HG03045 (cell line): ENCODE results near the gene ABCA7.
A peak's percentile ranks its signal among the peaks of the same experiment; 100 is the strongest.

Experiments
- ATAC-seq: cut with Tn5 transposase; IDR thresholded peaks from one replicate; pipeline ENCODE4 v1.9.1; 2021; ENCODE audit warnings: mild to moderate bottlenecking, moderate library complexity; ENCODE audit not compliant: unreplicated experiment

ABCA7 gene

GRCh38 chr19:1068009-1069001 is 28.4 kb downstream of the ABCA7 start:
- ATAC-seq: no peak

GRCh38 chr19:1069009-1069779 is 29.3 kb downstream of the ABCA7 start:
- no peak for ATAC-seq

DNA sequence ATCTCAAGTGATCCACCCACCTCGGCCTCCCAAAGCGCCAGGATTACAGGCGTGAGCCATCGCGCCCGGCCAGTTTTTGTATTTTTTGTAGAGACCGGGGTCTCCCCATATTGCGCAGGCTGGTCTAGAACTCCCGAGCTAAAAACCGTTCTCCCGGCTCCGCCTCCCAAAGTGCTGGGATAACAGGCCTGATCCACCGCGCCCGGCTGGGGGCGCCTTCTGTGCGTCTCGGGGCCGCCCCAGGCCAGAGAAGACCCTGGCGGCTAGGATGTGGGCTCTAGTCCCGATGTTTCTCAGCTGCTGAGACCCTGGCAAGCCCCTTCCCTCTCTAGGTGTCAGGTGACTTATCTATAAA is 30.6 kb downstream of the ABCA7 start:
- ATAC-seq: no peak

GRCh38 chr19:1070931-1071791 is 31.3 kb downstream of the ABCA7 start:
- ATAC-seq: no peak

DNA sequence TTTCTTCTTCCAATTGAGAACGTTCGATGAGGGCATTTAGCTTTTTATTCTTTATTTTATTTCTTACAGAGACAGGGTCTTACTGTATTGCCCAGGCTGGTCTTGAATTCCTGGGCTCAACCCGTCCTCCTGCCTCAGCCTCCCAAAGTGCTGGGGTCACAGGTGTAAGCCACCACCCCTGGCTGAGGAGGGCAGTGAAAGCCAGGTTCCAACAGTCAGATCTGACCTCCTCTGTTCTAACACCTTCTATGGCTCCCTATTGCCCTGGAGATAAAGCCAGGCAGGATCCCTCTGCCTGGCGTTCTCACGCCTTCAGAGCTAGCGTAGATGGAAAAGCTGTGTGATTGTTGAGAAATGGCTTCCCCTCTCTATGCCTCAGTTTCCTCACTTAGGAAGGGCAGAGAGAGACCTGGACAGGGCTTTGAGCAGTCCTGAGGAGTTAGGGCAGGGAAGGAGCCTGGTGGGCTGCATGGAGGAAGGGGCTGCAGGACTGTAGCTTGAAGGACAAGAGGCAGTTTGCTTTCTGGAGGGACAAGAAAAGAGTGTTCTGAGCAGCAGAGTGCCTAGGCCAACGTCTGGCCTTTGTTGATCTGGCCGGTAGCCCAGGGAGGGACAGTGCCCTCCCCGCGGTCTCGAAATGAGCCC is 32.6 kb downstream of the ABCA7 start:
- ATAC-seq: no peak

GRCh38 chr19:1073063-1073955 is 33.4 kb downstream of the ABCA7 start:
- no peak for ATAC-seq

DNA sequence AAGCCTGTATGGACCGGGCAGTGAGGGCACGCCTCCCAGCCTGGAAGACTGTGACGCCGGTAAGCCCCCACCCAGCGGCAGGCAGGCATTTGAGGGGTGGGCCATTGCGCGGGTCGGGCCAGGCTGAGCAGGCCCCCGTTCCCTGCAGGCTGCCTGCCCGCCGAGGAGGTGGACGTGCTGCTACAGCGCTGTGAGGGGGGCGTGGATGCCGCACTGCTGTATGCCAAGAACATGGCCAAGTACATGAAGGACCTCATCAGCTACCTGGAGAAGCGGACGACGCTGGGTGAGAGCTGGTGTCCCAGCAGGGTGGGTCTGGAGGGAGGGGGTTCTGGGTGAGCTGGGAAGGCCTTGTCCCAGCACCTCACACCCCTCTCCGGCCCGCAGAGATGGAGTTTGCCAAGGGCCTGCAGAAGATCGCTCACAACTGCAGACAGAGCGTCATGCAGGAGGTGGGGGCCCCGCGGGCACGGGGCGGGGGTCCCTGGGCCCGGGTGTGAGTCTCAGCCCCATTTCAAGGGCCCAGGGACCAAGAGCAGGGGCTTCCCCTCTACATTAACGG is 34.1 kb downstream of the ABCA7 start:
- no peak for ATAC-seq

- peak; percentile 35 for ATAC-seq
Observed at GRCh38 chr19:1074544-1075283, 34.8 kb downstream of the ABCA7 start.

DNA sequence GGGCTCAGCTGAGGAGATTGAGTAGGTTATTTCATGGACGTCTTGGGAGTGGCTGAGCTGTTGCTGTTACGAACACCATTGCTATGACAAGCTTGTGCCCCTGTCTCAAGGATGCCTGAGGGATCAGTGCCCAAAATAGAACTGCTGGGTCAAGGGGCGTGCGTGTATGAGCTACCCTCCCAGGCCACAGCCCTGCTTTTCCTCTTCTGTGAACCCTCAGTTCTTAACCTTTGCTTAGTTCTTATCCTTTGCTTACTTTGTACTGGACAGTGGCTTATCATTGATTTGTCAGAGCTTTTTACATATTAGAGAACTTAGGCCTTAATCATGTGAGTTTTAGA is 36.1 kb downstream of the ABCA7 start:
- no peak for ATAC-seq

DNA sequence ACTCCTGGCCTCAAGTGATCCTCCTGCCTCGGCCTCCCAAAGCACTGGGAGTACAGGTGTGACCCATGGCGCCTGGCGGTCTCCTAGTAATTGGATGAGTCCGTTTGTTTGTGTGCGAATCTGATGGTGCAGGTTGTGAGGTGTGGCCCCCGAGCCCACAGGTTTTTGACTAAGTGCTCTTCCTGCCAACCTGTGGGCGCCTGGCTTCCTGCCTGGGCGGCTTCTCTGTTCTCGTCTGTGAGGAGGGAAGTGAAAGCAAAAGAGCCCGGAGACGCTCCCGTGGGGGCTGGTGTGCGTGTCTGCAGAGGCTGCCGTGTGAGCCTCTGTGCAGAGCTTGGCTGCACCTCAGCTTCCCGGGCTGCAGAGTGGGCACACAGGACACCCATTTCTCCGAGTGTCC is 37.0 kb downstream of the ABCA7 start:
- peak; percentile 40 for ATAC-seq

DNA sequence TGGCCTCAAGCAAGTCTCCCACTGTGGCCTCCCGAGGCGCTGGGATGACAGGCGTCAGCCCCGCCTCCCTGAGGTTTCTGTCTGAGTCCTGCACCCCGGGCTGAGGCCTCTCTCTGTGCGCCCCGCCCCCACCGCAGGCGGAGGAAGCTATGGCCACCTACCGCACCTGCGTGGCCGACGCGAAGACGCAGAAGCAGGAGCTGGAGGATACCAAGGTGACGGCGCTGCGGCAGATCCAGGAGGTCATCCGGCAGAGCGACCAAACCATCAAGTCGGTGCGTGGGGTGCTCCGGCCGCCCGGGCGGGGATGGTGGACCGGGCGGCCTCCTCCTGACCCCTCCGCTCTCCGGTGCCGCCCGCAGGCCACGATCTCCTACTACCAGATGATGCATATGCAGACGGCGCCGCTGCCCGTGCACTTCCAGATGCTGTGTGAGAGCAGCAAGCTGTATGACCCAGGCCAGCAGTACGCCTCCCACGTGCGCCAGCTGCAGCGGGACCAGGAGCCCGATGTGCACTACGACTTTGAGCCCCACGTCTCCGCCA is 39.7 kb downstream of the ABCA7 start:
- ATAC-seq: no peak

GRCh38 chr19:1080360-1081161 is 40.7 kb downstream of the ABCA7 start:
- no peak for ATAC-seq

DNA sequence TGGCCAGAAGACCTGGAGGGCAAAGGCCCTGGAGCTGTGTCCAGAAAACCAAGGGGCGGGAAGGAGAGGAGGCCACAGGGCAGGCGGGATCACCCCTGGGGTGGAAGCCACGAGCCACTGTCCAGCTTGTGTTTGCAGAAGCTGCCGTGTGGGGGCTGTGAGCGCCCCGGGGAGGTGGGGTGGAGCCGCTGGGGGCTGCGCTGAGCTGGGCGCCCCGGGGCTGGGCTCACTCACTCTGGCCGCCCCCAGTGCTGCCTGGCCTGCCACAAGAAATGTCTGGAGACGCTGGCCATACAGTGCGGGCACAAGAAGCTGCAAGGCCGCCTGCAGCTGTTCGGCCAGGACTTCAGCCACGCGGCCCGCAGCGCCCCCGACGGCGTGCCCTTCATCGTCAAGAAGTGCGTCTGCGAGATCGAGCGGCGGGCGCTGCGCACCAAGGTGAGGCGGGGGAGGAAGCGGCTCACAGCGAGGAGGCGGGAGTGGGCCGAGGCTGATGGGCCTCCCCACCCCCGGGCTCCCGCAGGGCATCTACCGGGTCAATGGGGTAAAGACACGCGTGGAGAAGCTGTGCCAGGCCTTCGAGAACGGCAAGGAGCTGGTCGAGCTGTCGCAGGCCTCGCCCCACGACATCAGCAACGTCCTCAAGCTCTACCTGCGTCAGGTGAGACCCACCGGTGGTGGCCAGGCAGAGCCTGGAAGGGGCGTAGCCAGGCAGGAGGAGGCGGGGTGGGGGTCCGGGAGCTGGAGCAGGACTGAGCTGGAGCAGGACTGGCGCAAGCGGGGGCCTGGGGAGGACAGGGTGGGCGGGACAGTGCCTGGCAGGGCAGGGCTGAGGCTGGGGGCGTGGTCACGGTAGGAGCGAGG is 41.6 kb downstream of the ABCA7 start:
- ATAC-seq: no peak

- no peak for ATAC-seq
Observed at GRCh38 chr19:1082165-1082927, 42.4 kb downstream of the ABCA7 start.

DNA sequence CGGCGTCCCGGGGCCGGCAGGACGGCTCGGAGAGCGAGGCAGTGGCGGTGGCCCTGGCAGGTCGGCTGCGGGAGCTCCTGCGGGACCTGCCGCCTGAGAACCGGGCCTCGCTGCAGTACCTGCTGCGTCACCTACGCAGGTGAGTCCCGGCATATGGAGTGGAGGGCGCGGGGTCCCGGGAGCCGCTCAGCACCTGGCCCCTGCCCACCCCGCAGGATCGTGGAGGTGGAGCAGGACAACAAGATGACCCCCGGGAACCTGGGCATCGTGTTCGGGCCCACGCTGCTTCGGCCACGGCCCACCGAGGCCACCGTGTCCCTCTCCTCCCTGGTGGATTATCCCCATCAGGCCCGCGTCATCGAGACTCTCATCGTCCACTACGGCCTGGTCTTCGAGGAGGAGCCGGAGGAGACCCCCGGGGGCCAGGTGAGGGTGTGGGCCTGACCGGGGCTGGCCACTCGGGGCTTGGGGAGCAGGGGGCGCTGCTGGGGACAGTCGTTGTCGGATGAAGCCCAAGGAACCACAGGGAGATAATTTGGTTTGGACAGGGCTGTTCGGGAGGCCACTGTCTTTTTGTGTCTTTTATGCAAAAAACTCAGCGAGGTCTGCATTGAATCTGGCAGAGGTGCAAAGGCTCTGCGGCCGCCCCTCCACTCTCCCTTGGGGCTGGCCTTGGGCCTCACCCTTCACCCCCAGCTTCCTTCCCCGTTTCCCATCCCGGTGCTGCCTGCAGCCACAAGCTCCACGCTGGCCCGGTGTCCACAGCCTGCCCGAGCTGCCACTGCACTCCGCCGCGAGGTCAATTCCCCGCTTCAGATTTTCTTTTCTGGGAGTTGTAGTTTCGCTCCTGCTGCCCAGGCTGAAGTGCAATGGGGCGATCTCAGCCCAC is 43.3 kb downstream of the ABCA7 start:
- no peak for ATAC-seq
